ENCODE measurements around the gene EML6. TPM values are rescaled to one million over a fixed set of nuclear protein-coding genes. Genes with fewer than 3 reads are reported as not detected.
A peak's percentile ranks its signal among the peaks of the same experiment; 100 is the strongest.

EML6 gene
- total and polyA plus RNA-seq, 2 of the 13 experiments (the other 11 are each of a cell fraction or from before 2014, with no cell fraction given): 17.2 to 32.4 TPM

DNA sequence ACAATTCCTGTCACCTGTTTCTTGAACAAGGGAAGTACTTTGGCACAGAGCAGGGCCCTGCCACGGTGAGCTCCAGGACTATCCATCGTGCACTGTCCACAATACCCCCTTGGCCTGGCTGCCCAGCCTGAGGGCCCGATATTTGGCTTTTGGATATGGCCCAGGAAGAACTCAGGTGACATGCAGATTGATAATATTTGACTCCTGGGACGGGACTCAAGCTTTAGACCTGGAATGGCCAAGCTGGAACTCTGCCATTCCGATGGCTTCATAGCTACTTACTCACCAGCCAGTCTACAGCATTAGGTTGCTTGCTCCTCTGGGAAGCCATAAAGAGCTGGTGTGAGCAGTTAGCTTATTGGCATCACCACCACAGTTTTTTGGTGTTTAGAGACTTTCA, 26.6 kb downstream of the EML6 start:
- Histone ChIP-seq H3K9ac (ENCODE audit: insufficient read depth, low read depth, low read length) (no peak overlapping the region), H3K4me2 (ENCODE audit: low read depth, low read length) (no peak overlapping the region), H3K27ac (ENCODE audit: extremely low read length, insufficient read depth, low read length) (no peak overlapping the region), H3K36me3 (replicated peaks in 1 of 2; ENCODE audit: control insufficient read depth in 1 of 2, insufficient read depth in 2 of 2, low read length in 2 of 2) (no peaks in the 10 kb centered on the region), H3K79me2 (ENCODE audit: insufficient read depth, low read length) (no peaks in the 10 kb centered on the region), H4K20me1 (ENCODE audit: insufficient read depth, low read length) (no peaks in the 10 kb centered on the region), H3K9me3 (ENCODE audit: low read length) (no peaks in the 10 kb centered on the region), H3K4me1 (ENCODE audit: insufficient read depth, low read length) (peaks cover 7% of the 10 kb centered on the region), H3K4me3 (replicated peaks in 1 of 3; ENCODE audit: insufficient read depth in 1 of 3, low read depth in 2 of 3, low read length in 3 of 3) (no peak overlapping the region), H2AFZ (ENCODE audit: low read length) (no peak overlapping the region), H3K27me3 (ENCODE audit: control insufficient read depth in 1 of 2, insufficient read depth in 2 of 2, low read length in 2 of 2) (no peaks in the 10 kb centered on the region)
- TF ChIP-seq ZNF644 (CRISPR knock-in tag; IDR thresholded peaks at IDR 0.05; ENCODE audit: low read depth) (no peak), PCBP2 (optimal IDR thresholded peaks at IDR 0.05; ENCODE audit: low read depth, low read length, poor library complexity, severe bottlenecking) (no peak), NFYB (CRISPR knock-in tag; IDR thresholded peaks at IDR 0.05) (no peak), ZNF275 (CRISPR knock-in tag; IDR thresholded peaks at IDR 0.05; ENCODE audit: borderline replicate concordance) (no peak), CBX5 (CRISPR knock-in tag; IDR thresholded peaks at IDR 0.05; ENCODE audit: borderline replicate concordance) (no peak), CENPT (CRISPR knock-in tag; IDR thresholded peaks at IDR 0.05; ENCODE audit: low read depth) (no peak), SIX1 (CRISPR knock-in tag; IDR thresholded peaks at IDR 0.05; ENCODE audit: borderline replicate concordance) (no peak), RXRA (CRISPR knock-in tag; IDR thresholded peaks at IDR 0.05) (no peak), ZNF235 (CRISPR knock-in tag; IDR thresholded peaks at IDR 0.05; ENCODE audit: borderline replicate concordance) (no peak), ARNT (IDR thresholded peaks at IDR 0.05) (no peak), ZBTB4 (CRISPR knock-in tag; IDR thresholded peaks at IDR 0.05; ENCODE audit: borderline replicate concordance) (no peak), PCBP1 (IDR thresholded peaks at IDR 0.05; ENCODE audit: borderline replicate concordance, low read depth, low read length) (no peak), CEBPB (IDR thresholded peaks at IDR 0.05; ENCODE audit: borderline replicate concordance, low read depth, low read length) (no peak)
- TF ChIP-seq, protein P1, sequence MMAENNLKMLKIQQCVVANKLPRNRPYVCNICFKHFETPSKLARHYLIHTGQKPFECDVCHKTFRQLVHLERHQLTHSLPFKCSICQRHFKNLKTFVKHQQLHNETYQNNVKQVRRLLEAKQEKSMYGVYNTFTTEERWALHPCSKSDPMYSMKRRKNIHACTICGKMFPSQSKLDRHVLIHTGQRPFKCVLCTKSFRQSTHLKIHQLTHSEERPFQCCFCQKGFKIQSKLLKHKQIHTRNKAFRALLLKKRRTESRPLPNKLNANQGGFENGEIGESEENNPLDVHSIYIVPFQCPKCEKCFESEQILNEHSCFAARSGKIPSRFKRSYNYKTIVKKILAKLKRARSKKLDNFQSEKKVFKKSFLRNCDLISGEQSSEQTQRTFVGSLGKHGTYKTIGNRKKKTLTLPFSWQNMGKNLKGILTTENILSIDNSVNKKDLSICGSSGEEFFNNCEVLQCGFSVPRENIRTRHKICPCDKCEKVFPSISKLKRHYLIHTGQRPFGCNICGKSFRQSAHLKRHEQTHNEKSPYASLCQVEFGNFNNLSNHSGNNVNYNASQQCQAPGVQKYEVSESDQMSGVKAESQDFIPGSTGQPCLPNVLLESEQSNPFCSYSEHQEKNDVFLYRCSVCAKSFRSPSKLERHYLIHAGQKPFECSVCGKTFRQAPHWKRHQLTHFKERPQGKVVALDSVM (CRISPR knock-in tag; IDR thresholded peaks at IDR 0.05): no peak
- TF ChIP-seq, protein P2, sequence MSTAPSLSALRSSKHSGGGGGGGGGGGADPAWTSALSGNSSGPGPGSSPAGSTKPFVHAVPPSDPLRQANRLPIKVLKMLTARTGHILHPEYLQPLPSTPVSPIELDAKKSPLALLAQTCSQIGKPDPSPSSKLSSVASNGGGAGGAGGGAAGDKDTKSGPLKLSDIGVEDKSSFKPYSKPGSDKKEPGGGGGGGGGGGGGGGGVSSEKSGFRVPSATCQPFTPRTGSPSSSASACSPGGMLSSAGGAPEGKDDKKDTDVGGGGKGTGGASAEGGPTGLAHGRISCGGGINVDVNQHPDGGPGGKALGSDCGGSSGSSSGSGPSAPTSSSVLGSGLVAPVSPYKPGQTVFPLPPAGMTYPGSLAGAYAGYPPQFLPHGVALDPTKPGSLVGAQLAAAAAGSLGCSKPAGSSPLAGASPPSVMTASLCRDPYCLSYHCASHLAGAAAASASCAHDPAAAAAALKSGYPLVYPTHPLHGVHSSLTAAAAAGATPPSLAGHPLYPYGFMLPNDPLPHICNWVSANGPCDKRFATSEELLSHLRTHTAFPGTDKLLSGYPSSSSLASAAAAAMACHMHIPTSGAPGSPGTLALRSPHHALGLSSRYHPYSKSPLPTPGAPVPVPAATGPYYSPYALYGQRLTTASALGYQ (CRISPR knock-in tag; IDR thresholded peaks at IDR 0.05): no peak
- POLR2A ChIA-PET: no interaction called here
- in situ Hi-C loops (cut with HindIII; ENCODE audit: extremely low pct_ligation_motif_present, low pct_unique_long_range_greater_than_20kb) (no loop called here), intact Hi-C loops (cut with micrococcal nuclease; ENCODE audit: unreplicated experiment) (no loop called here)
- ATAC-seq (peak; percentile 48; the same call in 2 of the 3 replicates), FAIRE-seq (no peak), DNase-seq (ENCODE audit: low spot score) (no peak)
- 81% methylated on average over 5 of the region's 5 CpGs for WGBS (ENCODE audit: low lambda C conversion rate)
- no TSS peak for BruUV-seq (replicated peaks)
- CTCF ChIA-PET (ENCODE audit: low intra/inter-chr PET ratio, low total read pairs): no interaction called here
